NCI-H187 treated with DMSO at 0.1 percent for 48 hours (cell line): ENCODE measurements around the gene ABHD17C.

ENCODE experiments used
- DNase-seq: peaks from one replicate; lab custom pipeline; 2025; lab: John Stamatoyannopoulos, UW

ABHD17C gene

DNA sequence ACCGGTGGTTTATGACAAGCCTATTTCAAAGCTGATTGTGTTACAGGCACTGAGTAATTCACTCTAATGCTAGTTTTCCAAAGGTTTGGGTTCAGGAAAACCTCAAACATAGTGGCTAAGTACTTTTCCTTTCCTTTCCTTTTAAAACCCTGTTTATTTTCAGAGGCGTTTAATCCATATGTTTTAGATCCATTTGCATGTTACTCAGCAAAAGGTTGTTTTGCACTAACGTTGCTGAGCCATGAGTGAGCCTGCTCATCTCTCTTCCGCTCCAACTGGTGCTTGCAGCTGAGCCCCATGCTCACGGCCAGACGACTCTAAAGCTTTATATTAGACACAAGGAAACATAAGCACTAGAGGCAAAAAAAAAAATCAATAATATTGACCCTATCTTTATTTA is 93.4 kb downstream of the ABHD17C start:
- DNase-seq = no peak

DNA sequence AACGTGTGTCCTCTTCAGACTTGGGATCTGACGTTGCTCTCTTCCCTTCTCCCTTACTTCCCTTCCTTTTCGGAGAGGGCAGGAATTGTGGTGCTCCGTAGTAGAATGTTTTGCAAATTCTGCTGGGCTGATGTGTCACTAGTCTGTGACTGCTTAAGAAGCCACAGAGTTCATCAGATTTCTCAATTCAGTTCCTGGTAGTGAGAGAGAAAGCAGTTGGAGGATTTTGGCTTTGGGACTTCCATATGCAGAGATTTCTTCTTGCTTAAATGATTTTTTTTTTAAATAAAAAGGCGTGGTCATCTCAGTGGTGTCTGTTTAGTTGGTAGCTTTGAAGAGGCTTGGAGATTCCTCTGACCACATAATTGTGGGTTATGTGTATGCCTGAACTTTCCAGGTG is 94.2 kb downstream of the ABHD17C start:
- no peak for DNase-seq

DNA sequence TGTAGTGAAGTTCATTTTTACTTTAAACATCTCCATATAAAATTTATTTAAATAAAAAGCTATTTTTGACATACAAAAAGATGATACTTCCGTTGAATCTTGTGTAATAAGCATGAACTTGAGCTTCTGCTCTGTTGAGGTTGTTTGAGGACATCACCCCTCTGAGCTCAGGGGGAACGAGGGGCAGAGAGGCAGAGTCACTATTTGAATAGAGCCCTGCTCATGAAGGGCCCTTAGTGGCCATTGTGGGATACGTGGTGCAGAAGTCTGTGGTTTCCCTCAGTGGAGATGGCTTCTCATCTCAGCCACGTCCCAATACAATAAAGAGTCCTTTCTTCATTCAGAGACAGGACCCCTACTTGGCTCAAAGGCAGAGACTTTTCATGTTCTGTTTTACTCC is 94.7 kb downstream of the ABHD17C start:
- DNase-seq = no peak

DNA sequence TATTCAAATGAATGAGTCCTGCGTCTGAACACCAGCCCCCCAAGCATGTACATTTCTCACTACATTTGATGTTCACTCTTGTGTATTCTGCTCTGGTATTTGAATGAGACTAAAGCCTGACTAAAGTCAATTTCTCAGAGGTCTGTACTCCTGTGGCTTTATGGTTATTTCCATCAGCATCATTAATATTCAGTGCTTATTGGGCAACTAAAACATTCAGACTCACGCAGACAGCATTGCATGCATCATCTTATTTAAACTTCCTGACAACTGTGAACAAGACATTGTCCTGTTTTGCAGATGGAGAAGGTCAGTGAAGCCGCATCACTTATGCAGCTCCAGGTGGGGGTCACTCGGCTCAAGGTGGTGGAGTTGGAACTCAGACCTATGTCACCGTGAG is 95.1 kb downstream of the ABHD17C start:
- DNase-seq = no peak

DNA sequence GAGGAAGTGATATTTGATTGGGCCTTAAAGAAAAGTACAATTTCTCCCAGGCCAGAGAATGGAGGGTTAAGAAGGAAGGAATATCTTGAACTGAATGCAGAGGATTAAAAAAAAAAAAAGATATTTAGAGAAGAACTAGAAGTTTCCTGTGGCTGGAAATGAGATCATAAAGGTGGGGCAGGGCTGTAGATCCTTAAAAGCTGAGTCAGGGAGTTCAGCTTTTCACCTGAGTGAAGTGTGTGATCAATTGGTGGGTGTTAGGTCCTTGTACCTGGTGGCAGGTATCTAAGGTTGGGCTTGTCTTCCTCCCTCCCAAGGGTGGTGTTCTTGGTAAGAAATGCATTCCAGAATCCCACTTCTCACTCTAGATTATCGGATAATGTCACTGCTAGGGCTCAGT is 95.9 kb downstream of the ABHD17C start:
- no peak for DNase-seq

DNA sequence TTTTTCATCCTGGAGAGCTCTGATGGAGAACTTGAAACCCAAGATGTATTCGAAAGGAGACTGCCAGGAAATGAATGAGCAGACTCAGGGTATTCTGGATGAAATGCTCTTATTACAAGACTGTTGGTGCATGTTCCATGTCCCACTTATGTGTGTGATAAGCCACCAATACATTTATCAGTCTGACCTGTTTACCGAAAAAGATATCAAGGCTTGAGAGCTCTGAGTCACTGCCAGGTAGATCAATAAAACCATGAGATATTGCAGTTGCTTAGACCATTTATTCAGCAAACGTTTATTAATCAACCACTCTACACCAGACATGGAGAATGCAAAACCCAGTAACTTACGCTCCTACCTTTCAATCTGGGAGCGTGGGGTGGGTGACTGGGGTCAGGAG is 101.3 kb downstream of the ABHD17C start:
- DNase-seq = no peak

DNA sequence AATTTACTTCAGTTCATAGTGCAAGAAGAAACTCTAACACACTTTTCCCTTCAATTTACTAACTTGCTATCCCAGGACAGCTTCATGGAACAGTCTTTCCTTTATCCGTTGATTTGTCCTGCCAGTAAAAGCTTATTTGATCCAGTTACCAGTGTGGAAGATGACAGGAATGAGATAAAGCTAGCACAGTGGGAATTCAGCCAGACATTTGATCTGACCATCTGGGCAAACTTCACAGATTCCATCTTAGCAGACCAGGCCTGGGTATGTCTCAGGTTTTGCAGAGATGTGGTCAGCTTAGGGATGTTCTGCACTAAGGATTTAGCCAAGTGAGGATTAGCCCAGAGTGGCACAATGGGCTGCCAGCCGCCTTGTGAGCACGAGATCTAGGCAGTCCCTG is 103.8 kb downstream of the ABHD17C start:
- DNase-seq = no peak

DNA sequence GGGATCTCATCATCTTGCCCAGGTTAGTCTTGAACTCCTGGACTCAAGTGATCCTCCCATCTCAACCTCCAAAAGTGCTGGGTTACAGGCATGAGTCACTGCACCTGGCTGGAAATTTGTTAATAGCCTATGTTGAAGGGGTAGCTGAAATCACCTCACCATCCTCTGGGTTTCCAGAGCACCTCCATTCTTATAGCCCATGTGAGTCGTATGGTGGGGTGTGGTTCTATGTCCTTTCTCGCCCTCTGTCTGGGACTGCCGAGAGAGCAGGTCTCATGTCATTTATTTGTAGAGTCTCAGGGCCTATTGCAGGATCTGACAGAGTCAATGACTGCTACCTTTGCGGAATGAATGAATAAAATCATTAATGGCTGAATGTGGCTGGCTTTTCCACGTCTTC is 105.0 kb downstream of the ABHD17C start:
- no peak for DNase-seq

DNA sequence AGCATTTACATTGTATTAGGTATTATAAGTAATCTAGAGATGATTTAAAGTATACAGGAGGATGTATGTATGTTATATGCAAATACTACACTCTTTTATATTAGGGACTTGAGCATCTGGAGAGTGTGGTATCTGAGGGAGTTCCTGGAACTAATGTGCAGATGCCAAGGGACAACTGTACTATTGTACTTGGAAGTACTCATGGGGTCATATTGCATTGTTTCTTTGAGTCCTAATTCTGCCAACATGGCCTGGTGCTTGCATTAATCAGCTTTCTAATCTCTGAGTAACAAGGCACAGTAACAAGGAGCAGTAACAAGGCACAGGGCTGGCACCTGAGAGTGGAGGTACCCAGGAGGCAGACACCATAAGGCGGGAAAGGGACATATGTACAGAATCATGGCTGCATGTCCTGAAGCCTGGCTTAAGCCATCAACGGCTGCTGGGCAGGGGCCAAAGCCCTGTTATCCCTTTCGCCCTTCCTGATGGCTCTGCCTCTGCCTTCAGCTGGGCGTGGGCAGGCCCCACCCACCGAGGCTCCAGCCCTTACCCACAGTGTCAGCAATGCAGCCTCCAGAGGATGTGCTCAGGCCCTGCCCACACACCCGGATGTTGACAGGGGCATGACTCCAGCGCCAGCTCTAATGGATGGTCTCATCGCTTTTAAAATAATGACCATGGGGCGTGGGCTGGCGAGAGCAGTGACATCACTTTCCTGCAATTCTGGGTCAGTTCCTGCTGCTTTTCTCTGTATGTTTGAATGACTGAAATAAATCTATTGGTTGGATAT is 107.0 kb downstream of the ABHD17C start:
- DNase-seq = no peak

DNA sequence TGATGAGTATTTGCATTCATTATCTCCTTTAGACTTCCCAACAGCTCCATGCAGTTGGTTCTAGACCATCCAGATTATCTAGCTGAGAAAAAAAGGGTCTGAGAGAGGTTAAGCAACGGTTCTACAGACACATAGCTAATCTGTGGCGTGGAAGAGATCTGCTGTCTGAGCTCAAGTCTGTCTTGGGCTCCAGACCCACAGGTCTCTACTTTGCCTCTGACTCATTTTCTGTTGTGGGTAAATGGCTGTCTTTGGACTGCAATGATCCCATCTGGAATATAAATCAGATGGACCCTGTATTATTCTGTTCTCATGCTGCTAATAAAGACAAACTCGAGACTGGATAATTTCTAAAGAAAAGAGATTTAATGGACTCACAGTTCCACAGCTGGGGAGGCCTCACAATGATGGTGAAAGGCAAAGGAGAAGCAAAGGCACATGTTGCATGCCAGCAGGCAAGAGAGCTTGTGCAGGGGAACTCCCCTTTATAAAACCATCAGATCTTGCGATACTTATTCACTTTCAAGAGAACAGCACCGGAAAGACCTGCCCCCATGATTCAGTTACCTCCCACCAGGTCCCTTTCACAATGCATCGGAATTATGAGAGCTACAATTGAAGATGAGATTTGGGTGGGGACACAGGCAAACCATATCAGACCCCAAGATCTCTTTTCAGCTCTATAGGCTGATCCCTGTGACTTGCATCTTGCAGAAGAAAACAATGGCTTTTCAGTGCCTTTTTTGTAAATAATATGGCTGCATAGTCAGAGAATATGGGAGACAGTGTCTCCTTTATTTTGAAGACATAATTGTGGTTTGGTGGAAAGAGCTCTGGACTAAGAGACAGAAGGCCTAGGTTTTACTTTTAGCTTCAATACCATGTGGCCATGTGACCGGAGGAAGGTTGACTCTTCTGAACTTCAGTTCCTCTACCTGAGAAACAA is 108.7 kb downstream of the ABHD17C start:
- DNase-seq = no peak

DNA sequence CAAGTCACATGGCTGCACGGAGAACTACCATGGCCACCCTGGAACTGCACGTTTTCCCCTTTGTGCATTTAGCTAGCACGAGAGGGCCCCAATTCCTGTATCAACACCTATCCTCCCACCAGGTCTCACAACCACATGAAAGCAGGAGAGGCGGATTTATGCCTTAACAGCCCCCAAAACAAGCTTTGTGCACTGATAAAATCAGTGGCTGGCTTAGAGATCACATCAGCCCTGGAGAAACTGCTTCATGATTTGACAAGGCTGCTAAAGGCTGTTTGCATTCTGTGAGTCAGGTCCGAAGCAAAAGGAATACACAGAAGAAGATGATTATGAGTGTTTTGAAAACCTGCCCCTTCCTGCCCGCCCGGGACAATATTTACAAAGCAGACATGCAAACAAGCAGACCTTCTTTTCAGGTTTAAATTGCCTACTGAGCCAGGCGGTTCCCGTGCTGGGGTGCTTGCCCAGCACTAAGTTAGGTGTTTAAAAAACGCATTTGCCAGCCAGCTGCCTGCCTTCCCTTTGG is 109.9 kb downstream of the ABHD17C start:
- no peak for DNase-seq
